ENCODE data around the gene RINL.

DNA sequence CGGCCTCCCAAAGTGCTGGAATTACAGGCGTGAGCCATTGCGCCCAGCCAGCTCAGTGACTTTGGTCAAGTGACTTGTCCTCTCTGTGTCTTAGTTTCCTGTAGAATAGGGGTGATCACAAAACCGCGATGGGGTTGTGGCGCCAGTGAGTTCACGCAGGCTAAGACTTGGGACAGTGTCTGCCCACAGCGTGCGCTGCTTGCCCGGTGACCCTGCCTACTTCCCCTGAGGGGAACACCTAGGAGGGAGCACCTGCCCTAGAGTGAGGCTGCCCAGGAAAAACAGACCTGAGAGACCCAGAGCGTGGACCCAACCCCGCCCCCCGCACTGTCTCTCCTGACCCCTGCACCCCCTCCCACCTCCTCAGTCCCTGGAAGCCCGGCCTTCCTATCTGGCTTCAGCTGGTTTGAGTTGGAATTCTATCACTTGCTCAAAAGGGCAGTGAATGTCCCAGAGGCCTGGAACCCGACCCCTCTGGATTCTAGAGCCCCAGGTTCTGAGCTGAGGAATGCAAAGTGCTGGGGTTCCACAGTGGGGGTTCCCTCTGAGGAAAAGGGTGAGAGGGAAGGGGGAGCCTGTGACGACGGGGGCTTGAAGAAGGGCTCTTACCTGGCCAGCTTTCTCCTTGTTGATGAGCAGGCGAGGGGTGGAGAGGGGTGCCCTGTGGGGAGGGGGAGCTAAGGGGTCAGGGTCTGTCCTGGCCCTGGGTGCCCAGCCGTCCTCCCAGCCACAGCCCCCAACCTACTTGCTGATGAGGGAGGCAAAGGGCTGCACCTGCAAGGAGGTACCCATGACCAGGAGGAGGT lies 2.2 kb upstream of the RINL start:
- TF ChIP-seq, protein P1, sequence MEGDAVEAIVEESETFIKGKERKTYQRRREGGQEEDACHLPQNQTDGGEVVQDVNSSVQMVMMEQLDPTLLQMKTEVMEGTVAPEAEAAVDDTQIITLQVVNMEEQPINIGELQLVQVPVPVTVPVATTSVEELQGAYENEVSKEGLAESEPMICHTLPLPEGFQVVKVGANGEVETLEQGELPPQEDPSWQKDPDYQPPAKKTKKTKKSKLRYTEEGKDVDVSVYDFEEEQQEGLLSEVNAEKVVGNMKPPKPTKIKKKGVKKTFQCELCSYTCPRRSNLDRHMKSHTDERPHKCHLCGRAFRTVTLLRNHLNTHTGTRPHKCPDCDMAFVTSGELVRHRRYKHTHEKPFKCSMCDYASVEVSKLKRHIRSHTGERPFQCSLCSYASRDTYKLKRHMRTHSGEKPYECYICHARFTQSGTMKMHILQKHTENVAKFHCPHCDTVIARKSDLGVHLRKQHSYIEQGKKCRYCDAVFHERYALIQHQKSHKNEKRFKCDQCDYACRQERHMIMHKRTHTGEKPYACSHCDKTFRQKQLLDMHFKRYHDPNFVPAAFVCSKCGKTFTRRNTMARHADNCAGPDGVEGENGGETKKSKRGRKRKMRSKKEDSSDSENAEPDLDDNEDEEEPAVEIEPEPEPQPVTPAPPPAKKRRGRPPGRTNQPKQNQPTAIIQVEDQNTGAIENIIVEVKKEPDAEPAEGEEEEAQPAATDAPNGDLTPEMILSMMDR (IDR thresholded peaks at IDR 0.05), result no peak
- no peak for TF ChIP-seq POLR2A (IDR thresholded peaks at IDR 0.05)
- no peak for TF ChIP-seq EP300 (IDR thresholded peaks at IDR 0.05)

Measured in ovary (tissue), 3 donors.